ENCODE results near the gene ATOH8. TPM values are rescaled to one million over a fixed set of nuclear protein-coding genes. Genes with fewer than 3 reads are reported as not detected.

Gene ATOH8
- total RNA-seq, 4 donors from 2014 or later: 82.8 to 260 (median 167) TPM

GRCh38 chr2:85706063-85706462 lies 47.7 kb upstream of the ATOH8 start:
- Histone ChIP-seq H3K9me3 (no peaks in the 10 kb centered on the region), H3K27me3 (no peaks in the 10 kb centered on the region), H3K4me1 (peaks cover 62 to 72% of the 10 kb centered on the region in 2 donors), H3K36me3 (no peaks in the 10 kb centered on the region), H3K27ac (peak overlapping the region; percentile 98 to 100 (median 100)), H3K4me3 (replicated peaks in 1 of 3) (no peak overlapping the region)
- TF ChIP-seq CTCF (IDR thresholded peaks at IDR 0.05) (no peak), POLR2A (IDR thresholded peaks at IDR 0.05) (no peak)
- intact Hi-C loops (cut with DNase I): no loop called here
- DNase-seq: no peak
- 83 to 84% methylated on average over 6 of the region's 6 CpGs for WGBS, 2 donors

- Histone ChIP-seq H3K27me3 (no peaks in the 10 kb centered on the region), H3K4me1 (peaks cover 66 to 76% of the 10 kb centered on the region in 2 donors), H3K4me3 (replicated peaks in 1 of 3) (no peak overlapping the region), H3K9me3 (no peaks in the 10 kb centered on the region), H3K36me3 (no peaks in the 10 kb centered on the region), H3K27ac (peak overlapping the region; percentile 98 to 100 (median 100))
- TF ChIP-seq POLR2A (IDR thresholded peaks at IDR 0.05) (no peak), CTCF (IDR thresholded peaks at IDR 0.05) (no peak)
- intact Hi-C loops (cut with DNase I): no loop called here
- 71 to 85% methylated on average over 9 to 10 of the region's 10 CpGs for WGBS, 2 donors
- DNase-seq: no peak
Observed at GRCh38 chr2:85706599-85707296, 47.0 kb upstream of the ATOH8 start.

GRCh38 chr2:85707304-85707703 lies 46.5 kb upstream of the ATOH8 start:
- peaks cover 70 to 81% of the 10 kb centered on the region in 2 donors for H3K4me1 ChIP-seq
- H3K27me3 ChIP-seq: no peaks in the 10 kb centered on the region
- 0 to 2% methylated on average over 10 of the region's 10 CpGs for WGBS, 2 donors
- H3K36me3 ChIP-seq: no peaks in the 10 kb centered on the region
- H3K4me3 ChIP-seq (replicated peaks in 1 of 3): no peak overlapping the region
- TF ChIP-seq CTCF (IDR thresholded peaks at IDR 0.05) (peak; percentile 67 to 95 (median 86)), POLR2A (IDR thresholded peaks at IDR 0.05) (peak in 1 of 2 donors; percentile 53)
- peak overlapping the region; percentile 98 to 100 (median 100) for H3K27ac ChIP-seq
- no peaks in the 10 kb centered on the region for H3K9me3 ChIP-seq
- peak; percentile 74 to 75 for DNase-seq
- intact Hi-C loops (cut with DNase I): no loop called here

GRCh38 chr2:85708641-85709040 lies 45.1 kb upstream of the ATOH8 start:
- no peak overlapping the region for H3K4me3 ChIP-seq (replicated peaks in 1 of 3)
- TF ChIP-seq CTCF (IDR thresholded peaks at IDR 0.05) (no peak), POLR2A (IDR thresholded peaks at IDR 0.05) (peak in 1 of 2 donors; percentile 40)
- no peaks in the 10 kb centered on the region for H3K36me3 ChIP-seq
- 53 to 65% methylated on average over 1 of the region's 1 CpG for WGBS, 2 donors
- H3K9me3 ChIP-seq: no peaks in the 10 kb centered on the region
- intact Hi-C loops (cut with DNase I): no loop called here
- H3K4me1 ChIP-seq: peaks cover 82 to 94% of the 10 kb centered on the region in 2 donors
- no peaks in the 10 kb centered on the region for H3K27me3 ChIP-seq
- peak; percentile 59 to 66 for DNase-seq
- peak overlapping the region; percentile 98 to 100 (median 100) for H3K27ac ChIP-seq

GRCh38 chr2:85709401-85709811 lies 44.4 kb upstream of the ATOH8 start:
- peaks cover 88 to 99% of the 10 kb centered on the region in 2 donors for H3K4me1 ChIP-seq
- DNase-seq: no peak
- WGBS, 2 donors: 45 to 85% methylated on average over 4 of the region's 4 CpGs
- peak overlapping the region; percentile 98 to 100 (median 100) for H3K27ac ChIP-seq
- no peaks in the 10 kb centered on the region for H3K27me3 ChIP-seq
- no peak for TF ChIP-seq CTCF (IDR thresholded peaks at IDR 0.05)
- no peak for TF ChIP-seq POLR2A (IDR thresholded peaks at IDR 0.05)
- no peaks in the 10 kb centered on the region for H3K9me3 ChIP-seq
- intact Hi-C loops (cut with DNase I): no loop called here
- H3K4me3 ChIP-seq (replicated peaks in 1 of 3): no peak overlapping the region
- H3K36me3 ChIP-seq: no peaks in the 10 kb centered on the region

Measured in thyroid gland (tissue), 4 donors.